ENCODE data around the gene VPS13D.

GRCh38 chr1:12300706-12301105 is 70.9 kb downstream of the VPS13D start:
- TF ChIP-seq POLR2A (IDR thresholded peaks at IDR 0.05): no peak
- TF ChIP-seq CTCF (IDR thresholded peaks at IDR 0.05): no peak
